ENCODE results near the gene KCNK15.

KCNK15 gene

GRCh38 chr20:44772636-44773035 is 27.0 kb downstream of the KCNK15 start:
- H3K4me3 ChIP-seq (replicated peaks in 1 of 2; ENCODE audit: low read depth in 2 of 2, low read length in 2 of 2), result no peak overlapping the region
- TF ChIP-seq CTCF (IDR thresholded peaks at IDR 0.05; ENCODE audit: low read depth, low read length), result no peak
- DNase-seq (ENCODE audit: low read depth in 2 of 2), result no peak

DNA sequence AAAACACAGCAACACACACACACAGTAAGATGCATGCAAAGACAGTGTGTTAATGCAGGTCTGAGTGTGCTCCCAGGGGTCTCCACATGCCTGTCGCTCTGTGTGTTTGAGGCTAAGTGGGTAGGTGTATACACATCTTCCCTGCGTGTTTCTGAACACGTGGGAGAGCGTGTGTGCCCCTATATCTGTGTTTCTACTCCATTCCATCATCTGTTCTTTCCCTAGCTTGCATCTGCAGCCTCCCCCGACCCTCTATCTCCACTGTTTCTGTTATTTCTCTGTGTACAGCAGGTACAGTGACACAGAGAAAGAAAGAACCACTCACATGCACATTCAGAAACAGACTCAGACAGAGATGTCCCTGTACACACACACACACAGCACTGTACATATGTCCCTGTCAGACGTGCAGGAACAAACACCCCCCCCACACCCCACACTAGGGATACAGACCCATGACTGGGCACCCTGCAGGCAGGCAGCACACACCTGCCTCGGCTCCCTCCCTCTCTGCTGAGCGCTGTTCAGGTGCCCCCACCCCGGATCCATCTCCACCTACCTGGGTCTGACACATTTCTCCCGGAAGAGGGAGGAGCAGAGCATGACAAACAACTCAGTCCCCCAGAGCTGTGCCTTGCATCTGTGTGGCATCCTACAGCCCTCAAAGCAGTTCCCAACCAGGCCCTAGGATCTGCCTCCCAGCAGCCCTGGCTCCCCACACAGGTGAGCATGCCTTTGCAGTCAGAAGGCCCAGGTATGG is 27.6 kb downstream of the KCNK15 start:
- no peak overlapping the region for H3K4me3 ChIP-seq (replicated peaks in 1 of 2; ENCODE audit: low read depth in 2 of 2, low read length in 2 of 2)
- no peak for TF ChIP-seq CTCF (IDR thresholded peaks at IDR 0.05; ENCODE audit: low read depth, low read length)
- no peak for DNase-seq (ENCODE audit: low read depth in 2 of 2)

GRCh38 chr20:44776980-44777379 is 31.3 kb downstream of the KCNK15 start:
- DNase-seq (ENCODE audit: low read depth in 2 of 2), result peak; percentile 33 to 37
- no peak overlapping the region for H3K4me3 ChIP-seq (replicated peaks in 1 of 2; ENCODE audit: low read depth in 2 of 2, low read length in 2 of 2)
- TF ChIP-seq CTCF (IDR thresholded peaks at IDR 0.05; ENCODE audit: low read depth, low read length), result no peak

DNA sequence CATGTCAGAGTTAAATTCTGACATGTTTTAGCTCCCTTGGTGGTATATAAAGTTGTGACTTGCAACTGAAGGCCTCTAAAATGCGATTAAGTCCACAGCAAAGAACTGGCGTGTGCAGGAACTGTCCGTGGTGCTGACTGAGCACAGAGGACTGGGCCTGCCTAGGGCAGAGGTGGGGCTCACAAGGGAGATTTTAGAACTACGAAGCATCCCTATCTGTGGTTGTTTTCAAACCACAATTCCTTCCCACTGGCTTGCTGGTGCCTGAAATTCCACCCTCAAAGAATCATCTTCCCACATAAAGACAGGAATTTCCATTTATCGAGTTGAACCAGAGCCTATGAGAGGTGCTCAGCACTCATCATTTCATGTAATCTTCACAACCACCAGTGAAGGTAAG is 34.6 kb downstream of the KCNK15 start:
- DNase-seq (ENCODE audit: low read depth in 2 of 2), result peak; percentile 65 to 70
- TF ChIP-seq CTCF (IDR thresholded peaks at IDR 0.05; ENCODE audit: low read depth, low read length), result no peak
- no peak overlapping the region for H3K4me3 ChIP-seq (replicated peaks in 1 of 2; ENCODE audit: low read depth in 2 of 2, low read length in 2 of 2)

- DNase-seq (ENCODE audit: low read depth in 2 of 2), result no peak
- TF ChIP-seq CTCF (IDR thresholded peaks at IDR 0.05; ENCODE audit: low read depth, low read length), result no peak
- no peak overlapping the region for H3K4me3 ChIP-seq (replicated peaks in 1 of 2; ENCODE audit: low read depth in 2 of 2, low read length in 2 of 2)
Observed at GRCh38 chr20:44781118-44781517, 35.5 kb downstream of the KCNK15 start.

GRCh38 chr20:44781791-44782190 is 36.1 kb downstream of the KCNK15 start:
- H3K4me3 ChIP-seq (replicated peaks in 1 of 2; ENCODE audit: low read depth in 2 of 2, low read length in 2 of 2), result no peak overlapping the region
- no peak for DNase-seq (ENCODE audit: low read depth in 2 of 2)
- no peak for TF ChIP-seq CTCF (IDR thresholded peaks at IDR 0.05; ENCODE audit: low read depth, low read length)

- DNase-seq (ENCODE audit: low read depth in 2 of 2), result no peak
- TF ChIP-seq CTCF (IDR thresholded peaks at IDR 0.05; ENCODE audit: low read depth, low read length), result no peak
Observed at GRCh38 chr20:44784688-44785087, 39.0 kb downstream of the KCNK15 start.

More at GRCh38 chr20:44784688-44785087, 39.0 kb downstream of the KCNK15 start:
- H3K4me3 ChIP-seq (replicated peaks in 1 of 2; ENCODE audit: low read depth in 2 of 2, low read length in 2 of 2), result no peak overlapping the region

All from cardiac fibroblast (primary cell).